RPMI8226 (cell line): ENCODE measurements around the gene NPHP4.
A peak's percentile ranks its signal among the peaks of the same experiment; 100 is the strongest.

ENCODE experiments used
- DNase-seq: peaks from one replicate; pipeline ENCODE4 v3.0.0-alpha.2; 2015

Gene NPHP4

GRCh38 chr1:5844442-5844841 is 147.8 kb downstream of the NPHP4 start:
- DNase-seq = no peak

GRCh38 chr1:5843521-5844096 is 148.6 kb downstream of the NPHP4 start:
- DNase-seq = no peak

GRCh38 chr1:5842679-5843078 is 149.5 kb downstream of the NPHP4 start:
- no peak for DNase-seq

- DNase-seq = no peak
These were observed 151.6 kb downstream of the NPHP4 start for GRCh38 chr1:5840551-5841001.

DNA sequence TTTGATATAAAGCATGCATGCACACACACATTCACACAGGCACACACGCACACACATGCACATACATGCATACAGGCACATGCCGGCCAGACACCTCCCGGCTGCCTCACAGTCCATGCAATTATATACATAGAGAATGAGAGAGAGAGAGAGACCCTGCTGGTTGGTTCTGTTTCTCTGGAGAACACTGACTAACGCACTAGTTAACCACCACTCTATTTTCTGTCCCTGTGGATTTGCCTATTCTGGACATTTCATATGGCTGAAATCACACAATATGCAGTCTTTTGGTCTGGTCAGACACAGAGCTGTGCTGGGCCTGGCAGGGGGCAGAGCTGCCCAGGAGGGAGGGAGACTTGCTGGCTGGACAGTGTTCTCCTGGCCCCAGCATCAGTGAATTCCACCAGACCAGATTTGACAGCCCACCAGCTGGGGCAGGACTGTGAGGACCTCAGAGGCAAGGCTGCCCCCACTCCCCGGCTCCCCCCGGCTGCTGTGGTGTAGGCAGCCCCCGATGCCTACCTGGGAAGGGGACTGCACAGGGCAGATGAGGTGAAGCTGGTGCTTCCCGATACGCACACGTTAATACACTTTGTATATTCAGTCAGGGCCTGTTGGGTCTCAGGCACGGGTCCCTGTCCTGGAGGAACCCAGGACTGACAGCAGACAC is 152.2 kb downstream of the NPHP4 start:
- no peak for DNase-seq

GRCh38 chr1:5839161-5839880 is 152.9 kb downstream of the NPHP4 start:
- DNase-seq = no peak

- DNase-seq = no peak
These were observed 154.1 kb downstream of the NPHP4 start for GRCh38 chr1:5837976-5838653.

DNA sequence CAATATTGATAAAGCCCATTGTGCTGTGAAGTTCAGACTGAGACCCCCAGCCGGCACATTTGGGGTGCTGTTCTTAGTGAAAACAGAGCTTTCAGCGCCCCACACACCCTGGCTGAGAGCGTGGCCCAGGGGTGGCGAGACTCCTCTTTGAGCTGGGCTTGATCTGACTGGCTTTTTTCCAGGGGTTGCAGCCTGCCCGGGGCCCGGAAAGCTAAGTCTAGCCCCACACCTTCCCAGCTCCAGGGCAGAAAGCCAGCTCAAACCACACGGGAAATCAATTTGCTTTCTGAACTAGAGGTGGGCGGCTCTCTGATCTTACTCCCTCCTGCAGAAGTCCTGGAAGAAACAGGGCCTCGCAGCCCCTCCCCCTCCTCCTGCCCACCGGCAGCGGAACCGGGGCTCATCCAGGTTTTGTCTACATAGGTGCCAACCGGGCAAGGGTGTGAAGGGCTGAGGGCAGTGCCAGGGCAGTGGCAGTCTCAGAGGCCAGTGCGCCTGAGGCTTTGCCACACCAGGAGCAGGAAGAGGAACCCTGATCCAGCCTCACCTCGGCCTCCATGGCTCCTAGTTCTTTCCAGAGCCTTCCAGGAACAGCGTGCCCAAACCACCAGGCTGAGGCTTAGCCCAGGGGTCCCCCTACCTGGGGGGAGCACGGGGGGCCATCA is 155.3 kb downstream of the NPHP4 start:
- DNase-seq = peak; percentile 62

DNA sequence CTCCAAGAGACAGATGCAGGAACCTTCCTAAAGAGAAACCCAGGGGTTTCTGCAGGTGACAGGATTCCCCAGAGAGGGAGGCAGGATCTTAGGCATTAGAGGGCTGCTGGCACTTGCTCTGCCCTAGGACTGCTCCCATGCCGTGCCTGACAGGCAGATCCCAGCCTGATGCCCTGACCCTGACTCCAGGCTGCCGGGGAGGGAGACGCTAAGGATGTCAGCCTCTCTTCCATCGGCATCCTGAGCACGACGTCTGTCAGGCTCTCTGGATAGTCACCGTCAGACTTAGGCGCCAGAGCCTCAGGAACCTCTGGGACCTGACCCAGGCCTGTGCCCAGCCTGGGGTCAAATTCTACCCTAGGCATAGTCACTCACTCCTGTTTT is 157.1 kb downstream of the NPHP4 start:
- DNase-seq = no peak

GRCh38 chr1:5834477-5835178 is 157.6 kb downstream of the NPHP4 start:
- DNase-seq = no peak

GRCh38 chr1:5833911-5834310 is 158.3 kb downstream of the NPHP4 start:
- DNase-seq = no peak

DNA sequence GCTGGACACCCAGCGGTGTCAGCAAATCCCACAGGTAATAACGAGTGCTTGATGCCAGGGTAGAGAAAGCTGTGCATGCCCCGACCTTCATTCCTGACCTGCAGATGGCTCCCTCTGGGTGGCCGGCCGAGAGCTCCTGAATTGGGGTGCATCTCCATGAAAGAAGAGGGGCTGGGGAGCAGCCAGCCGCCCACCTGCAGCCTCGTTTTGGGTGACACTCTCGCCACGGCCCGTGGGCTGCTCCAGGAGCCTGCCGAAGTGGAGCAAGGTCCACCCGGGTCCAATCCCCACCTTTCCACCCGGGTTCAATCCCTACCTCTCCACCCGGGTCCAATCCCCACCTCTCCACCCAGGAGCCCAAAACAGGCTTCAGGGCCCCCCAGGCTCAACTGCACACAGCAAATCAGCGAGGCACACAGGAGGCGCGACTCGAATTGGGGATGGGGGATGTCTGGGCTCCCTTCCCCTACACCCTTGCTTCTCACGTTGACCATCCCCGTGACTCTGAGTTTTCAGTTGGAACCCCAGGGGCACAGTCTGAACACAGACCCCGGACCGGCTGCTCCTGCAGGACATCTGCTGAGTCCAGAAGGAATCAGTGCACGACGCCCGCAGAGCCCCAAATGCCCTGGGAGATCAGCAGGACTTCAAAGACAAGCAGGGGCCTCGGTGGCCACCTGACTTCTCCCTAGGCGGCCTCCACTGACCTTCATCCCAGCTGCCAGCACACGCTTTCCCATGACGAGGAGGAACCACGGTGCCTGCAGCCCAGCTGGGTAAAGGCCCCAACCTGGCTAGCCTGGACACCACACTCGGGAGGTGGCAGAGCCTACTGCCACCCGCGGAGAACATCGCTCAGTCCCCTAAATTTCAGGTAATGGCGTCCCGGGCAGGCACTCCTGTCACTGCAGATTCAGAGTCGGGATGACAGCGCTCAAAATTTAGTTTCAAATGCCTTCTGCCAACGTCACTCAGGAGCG is 159.0 kb downstream of the NPHP4 start:
- peak; percentile 40 for DNase-seq

GRCh38 chr1:5831600-5832335 is 160.5 kb downstream of the NPHP4 start:
- peak; percentile 66 for DNase-seq

DNA sequence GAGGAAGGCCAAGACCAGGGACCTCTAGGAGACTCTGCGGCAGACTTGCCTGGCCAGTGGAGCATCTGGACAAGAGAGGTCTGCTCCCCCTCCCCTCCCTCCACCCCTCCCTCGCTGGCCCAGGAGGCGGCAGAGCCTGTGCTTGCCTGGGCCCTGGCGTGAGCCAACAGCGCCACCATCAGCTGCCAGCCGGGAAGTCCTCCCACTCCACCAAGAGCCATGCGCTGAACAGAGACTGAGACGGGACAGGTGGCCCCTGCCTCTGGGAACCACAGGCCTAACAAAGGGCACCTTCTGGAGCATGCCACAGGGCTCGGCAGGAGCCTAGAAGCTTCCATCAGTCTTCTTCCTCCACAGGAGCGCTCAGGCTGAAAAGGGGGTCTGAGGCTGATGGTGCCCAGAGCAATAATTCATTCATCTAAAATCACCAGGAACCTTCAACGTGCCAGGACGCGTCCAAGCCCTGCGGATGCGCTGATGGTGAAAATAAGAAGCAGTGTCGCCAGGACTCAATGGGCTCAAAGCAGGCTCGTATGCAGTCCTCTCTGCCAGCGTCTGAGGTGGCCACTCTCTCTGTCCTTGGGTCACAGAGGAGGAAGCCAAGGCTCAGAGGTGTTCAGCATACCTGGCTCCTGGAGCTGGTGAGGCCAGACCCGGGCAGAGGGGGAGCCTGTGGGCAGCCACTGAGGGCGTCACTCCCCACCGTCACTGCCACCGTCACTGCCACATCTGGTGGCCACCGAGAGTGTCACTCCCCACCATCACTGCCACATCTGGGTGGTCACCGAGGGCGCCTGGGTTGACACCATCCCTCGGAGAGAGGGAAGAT is 161.2 kb downstream of the NPHP4 start:
- DNase-seq = peak; percentile 65

GRCh38 chr1:5829414-5829813 is 162.8 kb downstream of the NPHP4 start:
- no peak for DNase-seq

- DNase-seq = peak; percentile 24
These were observed 163.8 kb downstream of the NPHP4 start for GRCh38 chr1:5828308-5828935.

DNA sequence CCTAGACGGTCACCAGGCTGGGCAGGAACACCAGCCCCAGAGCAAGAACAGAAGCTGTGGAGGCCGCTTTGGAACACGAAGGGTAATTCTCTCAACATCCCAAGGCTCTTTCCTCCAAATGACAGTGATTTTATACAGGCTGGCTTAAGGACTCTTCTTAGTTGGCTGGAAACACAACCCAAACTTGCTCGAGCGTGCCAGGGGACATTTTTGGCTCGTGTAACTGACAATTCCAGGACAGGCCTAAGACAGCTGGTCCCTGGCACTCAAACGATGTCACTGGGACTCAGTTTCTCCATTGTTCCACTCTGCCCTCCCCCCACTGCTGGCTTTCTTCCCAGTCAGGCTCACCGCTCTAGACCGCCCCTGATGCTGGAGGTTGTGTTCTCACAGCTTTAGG is 164.7 kb downstream of the NPHP4 start:
- DNase-seq = no peak

GRCh38 chr1:5826601-5827000 is 165.6 kb downstream of the NPHP4 start:
- no peak for DNase-seq

- DNase-seq = no peak
These were observed 169.5 kb downstream of the NPHP4 start for GRCh38 chr1:5822726-5823125.
